GM23338 (cell line): ENCODE measurements around the gene SERPINA3. TPM values are rescaled to one million over a fixed set of nuclear protein-coding genes. Genes with fewer than 3 reads are reported as not detected.

ENCODE experiments used
- ATAC-seq: fragments of 200-7000 bp; cut with Tn5 transposase; 3 replicates; pipeline ENCODE4 v1.9.1; 2020
- DNase-seq: peaks from one replicate; pipeline ENCODE4 v3.0.0-alpha.2; 2015; ENCODE audit warnings: low spot score
- H2AFZ ChIP-seq: fragments of 200-600 bp; sonication (generic); 2 replicates; pipeline ENCODE4 v1.8.0; 2016; ENCODE audit warnings: antibody characterized with exemption, mild to moderate bottlenecking, moderate library complexity
- H3F3A ChIP-seq: fragments of 200-600 bp; sonication (generic); replicated peaks from 2 replicates; pipeline ENCODE4 v1.8.0; 2017; ENCODE audit warnings: antibody characterized with exemption, mixed run types, low read depth
- H3K27ac ChIP-seq: fragments of 200-600 bp; sonication (generic); 2 replicates; pipeline ENCODE4 v1.6.1; 2016; ENCODE audit warnings: low read depth
- H3K27me3 ChIP-seq: fragments of 200-600 bp; sonication (generic); 2 replicates; pipeline ENCODE4 v1.8.0; 2016; ENCODE audit warnings: mild to moderate bottlenecking, mixed run types, moderate library complexity; ENCODE audit not compliant: insufficient read depth
- H3K36me3 ChIP-seq: fragments of 200-600 bp; sonication (generic); 2 replicates; pipeline ENCODE4 v1.8.0; 2016; ENCODE audit warnings: mild to moderate bottlenecking; ENCODE audit not compliant: insufficient read depth
- H3K4me1 ChIP-seq: fragments of 200-600 bp; sonication (generic); 2 replicates; pipeline ENCODE4 v1.8.0; 2016; ENCODE audit warnings: mild to moderate bottlenecking, moderate library complexity; ENCODE audit not compliant: insufficient read depth
- H3K4me2 ChIP-seq: fragments of 200-600 bp; sonication (generic); 2 replicates; pipeline ENCODE4 v1.7.1; 2017; ENCODE audit warnings: mixed run types
- H3K4me3 ChIP-seq: fragments of 200-600 bp; sonication (generic); 2 replicates; pipeline ENCODE4 v1.6.1; 2016; ENCODE audit warnings: mixed run types
- H3K79me2 ChIP-seq: fragments of 200-600 bp; sonication (generic); replicated peaks from 2 replicates; pipeline ENCODE4 v1.8.0; 2017; ENCODE audit warnings: mild to moderate bottlenecking; ENCODE audit not compliant: insufficient read depth
- H3K9me2 ChIP-seq: fragments of 200-600 bp; sonication (generic); 2 replicates; pipeline ENCODE4 v1.8.0; 2017; ENCODE audit not compliant: insufficient read depth
- H4K20me1 ChIP-seq: fragments of 200-600 bp; sonication (generic); replicated peaks from 2 replicates; pipeline ENCODE4 v1.8.0; 2017; ENCODE audit warnings: mild to moderate bottlenecking; ENCODE audit not compliant: insufficient read depth
- H3K27ac Mint-ChIP-seq: 2 replicates; pipeline ENCODE4 v1.8.0; 2020; ENCODE audit warnings: inconsistent platforms, mild to moderate bottlenecking, moderate library complexity, mixed read lengths
- H3K27me3 Mint-ChIP-seq: 3 replicates; pipeline ENCODE4 v1.8.0; 2022; ENCODE audit warnings: low read depth, mild to moderate bottlenecking, moderate library complexity, mixed read lengths, inconsistent platforms; ENCODE audit not compliant: insufficient read depth, poor library complexity
- H3K36me3 Mint-ChIP-seq: 3 replicates; pipeline ENCODE4 v1.8.0; 2021; ENCODE audit warnings: low read depth, mild to moderate bottlenecking, inconsistent platforms, moderate library complexity, mixed read lengths
- H3K4me1 Mint-ChIP-seq: 3 replicates; pipeline ENCODE4 v1.8.0; 2020; ENCODE audit warnings: mild to moderate bottlenecking, inconsistent platforms, mixed read lengths
- H3K4me3 Mint-ChIP-seq: 3 replicates; pipeline ENCODE4 v1.8.0; 2021; ENCODE audit warnings: moderate library complexity, mild to moderate bottlenecking, inconsistent platforms, mixed read lengths
- H3K9me3 Mint-ChIP-seq: 3 replicates; pipeline ENCODE4 v1.8.0; 2020; ENCODE audit warnings: moderate library complexity, mild to moderate bottlenecking, inconsistent platforms, mixed read lengths
- CTCF ChIP-seq, 2 experiments: fragments of 200-600 bp in 1 of 2; sonication (generic) in 1 of 2; conservative IDR thresholded peaks; 2 replicates each; pipeline versions ENCODE4 v1.5.1 to v1.6.1; 2016 to 2017; ENCODE audit warnings: antibody characterized with exemption in 2 of 2, low read depth in 2 of 2, mild to moderate bottlenecking in 2 of 2, moderate library complexity in 1 of 2
- ETS1 ChIP-seq: IDR thresholded peaks from 2 replicates; pipeline ENCODE4 v1.6.1; 2016; ENCODE audit warnings: antibody characterized with exemption
- JUNB ChIP-seq: IDR thresholded peaks from one replicate; pipeline ENCODE4 v1.6.1; 2016; ENCODE audit warnings: antibody characterized with exemption; ENCODE audit not compliant: unreplicated experiment
- NANOG ChIP-seq: IDR thresholded peaks from 2 replicates; pipeline ENCODE4 v1.6.1; 2016; ENCODE audit warnings: antibody characterized with exemption, borderline replicate concordance
- POLR2AphosphoS5 ChIP-seq: IDR thresholded peaks from 2 replicates; pipeline ENCODE4 v1.6.1; 2016; ENCODE audit warnings: antibody characterized with exemption, low read depth
- STAT1 ChIP-seq: IDR thresholded peaks from one replicate; pipeline ENCODE4 v1.6.1; 2016; ENCODE audit warnings: antibody characterized with exemption; ENCODE audit not compliant: unreplicated experiment
- ZNF114 ChIP-seq: fragments of 250-450 bp; sonication (Bioruptor Pico); IDR thresholded peaks from 2 replicates; pipeline ENCODE4 v1.5.0; 2020; ENCODE audit warnings: mild to moderate bottlenecking, moderate library complexity
- ZNF331 ChIP-seq: fragments of 250-450 bp; sonication (Bioruptor Pico); IDR thresholded peaks from 2 replicates; pipeline ENCODE4 v1.5.0; 2020; ENCODE audit warnings: low read depth, mild to moderate bottlenecking, moderate library complexity
- ZNF462 ChIP-seq: fragments of 250-450 bp; sonication (Bioruptor Pico); IDR thresholded peaks from 2 replicates; pipeline ENCODE4 v1.5.0; 2020; ENCODE audit warnings: mild to moderate bottlenecking, moderate library complexity
- polyA plus RNA-seq: library from polyadenylated mRNA; unstranded; fragments of >200 nt; fragmentation: Nextera tagmentation; extraction: Ambion mirVana; gene quantifications from 2 replicates; pipeline ENCODE4 v1.2.1, GENCODE V29; 2016
- total RNA-seq: library from RNA; depleted of rRNA; stranded (reverse); fragments of >200 nt; shearing (Covaris generic); gene quantifications from 2 replicates; pipeline ENCODE4 v1.2.3, GENCODE V29; 2014

SERPINA3 gene
- total and polyA plus RNA-seq, 2 experiments from 2014 or later = not detected

GRCh38 chr14:94632305-94632590 is 20.1 kb downstream of the SERPINA3 start:
- peaks cover 1% of the 10 kb centered on the region for H3K27me3 Mint-ChIP-seq
- Histone ChIP-seq H2AFZ (no peak overlapping the region), H3K4me3 (no peak overlapping the region), H3K36me3 (no peaks in the 10 kb centered on the region), H3K79me2 (no peaks in the 10 kb centered on the region), H4K20me1 (no peaks in the 10 kb centered on the region), H3K9me2 (peaks cover 7% of the 10 kb centered on the region; the same call in 1 of the 2 replicates), H3K27ac (no peak overlapping the region), H3F3A (no peaks in the 10 kb centered on the region), H3K4me1 (no peaks in the 10 kb centered on the region), H3K27me3 (no peaks in the 10 kb centered on the region), H3K4me2 (no peak overlapping the region)
- no peaks in the 10 kb centered on the region for H3K36me3 Mint-ChIP-seq
- H3K4me1 Mint-ChIP-seq = no peaks in the 10 kb centered on the region
- ATAC-seq (no peak), DNase-seq (no peak)
- TF ChIP-seq ETS1 = no peak
- TF ChIP-seq JUNB = no peak
- TF ChIP-seq CTCF (conservative IDR thresholded peaks at IDR 0.05; ENCODE audit: low read depth in 2 of 2) = no peak
- no peak for TF ChIP-seq ZNF114 (CRISPR knock-in tag)
- H3K4me3 Mint-ChIP-seq = no peak overlapping the region
- H3K27ac Mint-ChIP-seq = no peak overlapping the region
- H3K9me3 Mint-ChIP-seq = no peaks in the 10 kb centered on the region

GRCh38 chr14:94633121-94633520 is 20.9 kb downstream of the SERPINA3 start:
- Histone ChIP-seq H2AFZ (no peak overlapping the region), H3K4me3 (no peak overlapping the region), H3K9me2 (peaks cover 7% of the 10 kb centered on the region; the same call in 1 of the 2 replicates), H3K79me2 (no peaks in the 10 kb centered on the region), H3K4me2 (no peak overlapping the region), H3K27ac (no peak overlapping the region), H3F3A (no peaks in the 10 kb centered on the region), H3K27me3 (no peaks in the 10 kb centered on the region), H3K36me3 (no peaks in the 10 kb centered on the region), H3K4me1 (no peaks in the 10 kb centered on the region), H4K20me1 (no peaks in the 10 kb centered on the region)
- Mint-ChIP-seq H3K27ac (no peak overlapping the region), H3K36me3 (no peaks in the 10 kb centered on the region), H3K4me3 (no peak overlapping the region), H3K4me1 (no peaks in the 10 kb centered on the region), H3K27me3 (no peaks in the 10 kb centered on the region), H3K9me3 (no peaks in the 10 kb centered on the region)
- ATAC-seq = no peak
- TF ChIP-seq POLR2AphosphoS5 (no peak), NANOG (no peak), STAT1 (no peak), ZNF331 (CRISPR knock-in tag) (no peak), ZNF462 (no peak), CTCF (conservative IDR thresholded peaks at IDR 0.05; ENCODE audit: low read depth in 2 of 2) (no peak)
- DNase-seq = no peak
